HepG2 (cell line): Measurements from ENCODE around the gene COL18A1. TPM values are rescaled to one million over a fixed set of nuclear protein-coding genes. Genes with fewer than 3 reads are reported as not detected.

Experiments
- ATAC-seq: fragments of 200-7000 bp; cut with Tn5 transposase; 3 replicates; pipeline ENCODE4 v1.9.1; 2020; ENCODE audit warnings: mild to moderate bottlenecking, moderate library complexity
- BruUV-seq: library from RNA; stranded (reverse); fragments of 400-500 nt; replicated peaks from 2 replicates; lab custom pipeline; 2021; lab: Mats Ljungman, UMichigan
- CTCF ChIA-PET: fragments of 300-600 bp; formaldehyde crosslinking; extraction: SDS; loops from one replicate; lab custom pipeline; 2021; ENCODE audit warnings: low total read pairs, inconsistent platforms, low intra/inter-chr PET ratio; lab: Yijun Ruan, JAX
- POLR2A ChIA-PET: fragments of 350-600 bp; sonication (Branson Sonifier 250); formaldehyde crosslinking; loops from one replicate; lab custom pipeline; 2020; ENCODE audit warnings: antibody characterized with exemption, inconsistent platforms; lab: Yijun Ruan, JAX
- DNase-seq: peaks from one replicate; pipeline ENCODE4 v3.0.0-alpha.2; 2015; ENCODE audit warnings: low spot score
- FAIRE-seq: peaks from 3 replicates; lab custom pipeline; 2011; peaks lifted over from hg19 to GRCh38; lab: Jason Lieb, UNC
- H2AFZ ChIP-seq: one replicate; pipeline ENCODE4 v1.6.1; 2011; ENCODE audit warnings: low read length, inconsistent platforms
- H3K27ac ChIP-seq: fragments of 300-600 bp; 3 replicates; pipeline ENCODE4 v1.8.0; 2011; ENCODE audit warnings: mixed run types, mild to moderate bottlenecking, mixed read lengths, low read length, inconsistent platforms; ENCODE audit not compliant: insufficient read depth; ENCODE audit errors: extremely low read length
- H3K27me3 ChIP-seq, 2 experiments: fragments of 200-600 bp in 1 of 2; 2 replicates in 1 of 2; 3 replicates in 1 of 2; pipeline versions ENCODE4 v1.6.0 to v1.8.0; 2011; ENCODE audit warnings: low read length in 2 of 2, mild to moderate bottlenecking in 2 of 2, moderate library complexity in 2 of 2, inconsistent platforms in 1 of 2; ENCODE audit not compliant: insufficient read depth in 2 of 2, control insufficient read depth in 1 of 2
- H3K36me3 ChIP-seq, 2 experiments: fragments of 200-600 bp in 1 of 2; replicated peaks in 1 of 2; 2 replicates in 1 of 2; 3 replicates in 1 of 2; pipeline versions ENCODE4 v1.5.1 to v1.8.0; 2011; ENCODE audit warnings: low read length in 2 of 2, inconsistent platforms in 1 of 2; ENCODE audit not compliant: insufficient read depth in 2 of 2, control insufficient read depth in 1 of 2
- H3K4me1 ChIP-seq: 2 replicates; pipeline ENCODE4 v1.5.1; 2012; ENCODE audit warnings: low read length, inconsistent platforms; ENCODE audit not compliant: insufficient read depth
- H3K4me2 ChIP-seq: 2 replicates; pipeline ENCODE4 v1.6.0; 2011; ENCODE audit warnings: low read depth, low read length, inconsistent platforms
- H3K4me3 ChIP-seq, 3 experiments: fragments of 200-600 bp in 1 of 3; sonication (generic), shearing (Covaris generic) in 1 of 3; replicated peaks in 1 of 3; 2 replicates each; pipeline ENCODE4 v1.5.1; 2011 to 2016; ENCODE audit warnings: low read length in 3 of 3, inconsistent platforms in 2 of 3, low read depth in 2 of 3, mild to moderate bottlenecking in 2 of 3, control low read depth in 1 of 3, mixed read lengths in 1 of 3; ENCODE audit not compliant: insufficient read depth in 1 of 3
- H3K79me2 ChIP-seq: one replicate; pipeline ENCODE4 v1.6.1; 2011; ENCODE audit warnings: low read length, inconsistent platforms; ENCODE audit not compliant: insufficient read depth
- H3K9ac ChIP-seq: 2 replicates; pipeline ENCODE4 v1.6.0; 2011; ENCODE audit warnings: mild to moderate bottlenecking, low read depth, low read length, inconsistent platforms; ENCODE audit not compliant: insufficient read depth
- H3K9me3 ChIP-seq: 2 replicates; pipeline ENCODE4 v1.5.1; 2012; ENCODE audit warnings: mild to moderate bottlenecking, low read length
- H4K20me1 ChIP-seq: 2 replicates; pipeline ENCODE4 v1.6.0; 2011; ENCODE audit warnings: inconsistent platforms, mild to moderate bottlenecking, low read length, moderate library complexity; ENCODE audit not compliant: insufficient read depth
- CENPT ChIP-seq: sonication (generic); formaldehyde crosslinking; IDR thresholded peaks from 2 replicates; pipeline ENCODE4 v1.8.0; 2022; ENCODE audit warnings: low read depth, mild to moderate bottlenecking, moderate library complexity, missing genetic modification reagents
- GTF2F1 ChIP-seq: fragments of 150-350 bp; IDR thresholded peaks from 2 replicates; pipeline ENCODE4 v1.6.1; 2014; ENCODE audit warnings: low read length
- HDAC2 ChIP-seq: sonication (generic); formaldehyde crosslinking; IDR thresholded peaks from 2 replicates; pipeline ENCODE4 v1.4.0; 2020; ENCODE audit warnings: missing genetic modification reagents
- HNRNPK ChIP-seq: fragments of 200-400 bp; formaldehyde crosslinking; IDR thresholded peaks from 2 replicates; pipeline ENCODE4 v1.6.1; 2018; ENCODE audit warnings: low read length, low read depth, moderate library complexity, mild to moderate bottlenecking; ENCODE audit not compliant: poor library complexity, severe bottlenecking
- HNRNPLL ChIP-seq: fragments of 200-400 bp; formaldehyde crosslinking; IDR thresholded peaks from 2 replicates; pipeline ENCODE4 v1.6.1; 2017; ENCODE audit warnings: mild to moderate bottlenecking, low read depth, low read length; ENCODE audit not compliant: poor library complexity, severe bottlenecking
- KAT2B ChIP-seq: fragments of 150-350 bp; IDR thresholded peaks from 2 replicates; pipeline ENCODE4 v1.6.1; 2014; ENCODE audit warnings: low read depth, low read length, borderline replicate concordance
- KDM3A ChIP-seq: IDR thresholded peaks from 2 replicates; pipeline ENCODE4 v1.6.1; 2018; ENCODE audit warnings: low read depth, missing compliant biosample characterization
- MAF1 ChIP-seq: sonication (generic); formaldehyde crosslinking; IDR thresholded peaks from 2 replicates; pipeline ENCODE4 v1.5.0; 2020; ENCODE audit warnings: missing genetic modification reagents, borderline replicate concordance
- MAFK ChIP-seq, 2 experiments: IDR thresholded peaks in 1 of 2; conservative IDR thresholded peaks in 1 of 2; 2 replicates each; pipeline ENCODE4 v1.6.1; 2011; ENCODE audit warnings: improper control_type of control experiment in 2 of 2, low read length in 2 of 2
- MIER3 ChIP-seq: IDR thresholded peaks from 2 replicates; pipeline ENCODE4 v1.6.1; 2016; ENCODE audit warnings: missing compliant biosample characterization, borderline replicate concordance
- NONO ChIP-seq, 2 experiments: fragments of 450-650 bp in 1 of 2; sonication (generic) in 1 of 2; formaldehyde crosslinking in 1 of 2; IDR thresholded peaks in 1 of 2; conservative IDR thresholded peaks in 1 of 2; 2 replicates each; pipeline versions ENCODE4 v1.6.1 to v1.8.0; 2017 to 2022; ENCODE audit warnings: mild to moderate bottlenecking in 1 of 2, missing genetic modification reagents in 1 of 2, moderate library complexity in 1 of 2
- U2AF1 ChIP-seq: fragments of 200-400 bp; formaldehyde crosslinking; optimal IDR thresholded peaks from 2 replicates; pipeline ENCODE3; 2017; ENCODE audit warnings: mild to moderate bottlenecking, low read depth, low read length
- ZMYM4 ChIP-seq: sonication (generic); formaldehyde crosslinking; IDR thresholded peaks from 2 replicates; pipeline ENCODE4 v1.8.1; 2023; ENCODE audit warnings: mild to moderate bottlenecking, missing genetic modification reagents
- ZNF136 ChIP-seq: sonication (generic); formaldehyde crosslinking; IDR thresholded peaks from 2 replicates; pipeline ENCODE4 v1.8.1; 2022; ENCODE audit warnings: low read depth, mild to moderate bottlenecking, moderate library complexity, missing genetic modification reagents
- ZNF260 ChIP-seq: sonication (generic); formaldehyde crosslinking; IDR thresholded peaks from 2 replicates; pipeline ENCODE4 v1.4.0; 2020; ENCODE audit warnings: missing genetic modification reagents, low read depth, mild to moderate bottlenecking, borderline replicate concordance
- ZNF350 ChIP-seq: sonication (generic); formaldehyde crosslinking; IDR thresholded peaks from 2 replicates; pipeline ENCODE4 v1.4.0; 2020; ENCODE audit warnings: mild to moderate bottlenecking, low read depth, missing genetic modification reagents, borderline replicate concordance
- ZNF569 ChIP-seq: sonication (generic); formaldehyde crosslinking; IDR thresholded peaks from 2 replicates; pipeline ENCODE4 v1.5.0; 2020; ENCODE audit warnings: mild to moderate bottlenecking, missing genetic modification reagents, moderate library complexity, borderline replicate concordance
- ZNF605 ChIP-seq: sonication (generic); formaldehyde crosslinking; IDR thresholded peaks from 2 replicates; pipeline ENCODE4 v1.8.0; 2022; ENCODE audit warnings: mild to moderate bottlenecking, missing genetic modification reagents
- ZNF792 ChIP-seq: IDR thresholded peaks from 2 replicates; pipeline ENCODE4 v1.6.1; 2016
- ZNF850 ChIP-seq: sonication (generic); formaldehyde crosslinking; conservative IDR thresholded peaks from 2 replicates; pipeline ENCODE4 v1.9.0; 2021; ENCODE audit warnings: mild to moderate bottlenecking, missing genetic modification reagents
- WGBS: methylation state at CpG from one replicate; pipeline ENCODE4 v1.1.6; 2017; ENCODE audit warnings: low lambda C conversion rate; 5-methylcytosine and 5-hydroxymethylcytosine counted together
- in situ Hi-C: cut with HindIII; loops from 2 replicates; pipeline ENCODE4 v1.10.0; 2017; ENCODE audit warnings: low pct_unique_long_range_greater_than_20kb; ENCODE audit not compliant: extremely low pct_ligation_motif_present
- intact Hi-C: fragments of 100-400 bp; cut with micrococcal nuclease; formaldehyde crosslinking; loops from one replicate; pipeline ENCODE4 v1.10.0; 2022; ENCODE audit not compliant: unreplicated experiment
- polyA plus RNA-seq, 8 experiments: library from polyadenylated mRNA; depleted of rRNA in 3 of 8; stranded (reverse) in 7 of 8; unstranded in 1 of 8; fragments of >200 nt; fragmentation: Illumina TruSeq in 4 of 8; extraction: Trizol in 4 of 8; gene quantifications; 2 replicates each; pipeline versions ENCODE4 v1.2.1 to v1.2.3, GENCODE V29; 2011 to 2016; ENCODE audit warnings: low read depth in 4 of 8, missing spikeins in 1 of 8, mixed read lengths in 1 of 8; ENCODE audit not compliant: insufficient read depth in 1 of 8
- total RNA-seq, 5 experiments: library from RNA; depleted of rRNA; stranded (reverse); fragments of >200 nt; fragmentation: Illumina TruSeq; extraction: Trizol; gene quantifications; 2 replicates each; pipeline ENCODE4 v1.2.3, GENCODE V29; 2016; ENCODE audit warnings: low read depth in 1 of 5
- TF ChIP-seq, protein P1 (sequence below): sonication (generic); formaldehyde crosslinking; IDR thresholded peaks from 2 replicates; pipeline ENCODE4 v1.4.0; 2020; ENCODE audit warnings: mild to moderate bottlenecking, missing genetic modification reagents

The COL18A1 gene
- total and polyA plus RNA-seq, 2 of the 13 experiments (the other 11 are each of a cell fraction or from before 2014, with no cell fraction given): 79.0 to 102 TPM

DNA sequence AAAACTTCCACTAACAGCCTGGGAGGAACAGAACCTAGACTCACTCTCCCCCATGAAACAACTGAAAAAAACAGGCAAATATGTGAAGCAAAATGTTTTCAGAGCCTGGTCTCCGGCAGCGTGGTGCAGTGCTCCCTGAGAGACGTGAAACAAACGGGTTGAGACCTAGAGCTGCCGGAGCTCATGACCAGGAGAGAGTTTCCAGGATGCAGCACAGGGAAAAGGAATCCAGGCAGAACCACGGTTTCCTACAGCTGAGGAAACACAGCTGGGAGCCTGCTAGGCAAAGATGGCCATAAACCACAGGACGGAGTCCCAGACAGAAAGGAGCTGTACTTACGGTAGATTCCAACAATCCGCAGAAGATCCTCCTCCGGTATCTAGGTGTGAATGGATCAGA is 157.4 kb downstream of the COL18A1 start:
- ChIA-PET POLR2A (no interaction called here), CTCF (no interaction called here)
- no TSS peak for BruUV-seq
- no peaks in the 10 kb centered on the region for H3K36me3 ChIP-seq
- no peak overlapping the region for H3K4me2 ChIP-seq
- TF ChIP-seq HNRNPK: no peak
- no peak for TF ChIP-seq ZNF605 (CRISPR knock-in tag)
- no peak for TF ChIP-seq U2AF1
- TF ChIP-seq KAT2B: no peak
- TF ChIP-seq KDM3A (CRISPR knock-in tag): no peak
- no peak for TF ChIP-seq HNRNPLL
- no peak for TF ChIP-seq HDAC2 (CRISPR knock-in tag)
- intact Hi-C loops: no loop called here
- no peak overlapping the region for H3K4me3 ChIP-seq
- 18% methylated on average over 10 of the region's 10 CpGs for WGBS
- FAIRE-seq (no peak), ATAC-seq (no peak), DNase-seq (no peak)
- no peak overlapping the region for H3K27ac ChIP-seq
- in situ Hi-C loops: no loop called here
- H3K4me1 ChIP-seq: peaks cover 7% of the 10 kb centered on the region
- peaks cover 12 to 53% of the 10 kb centered on the region in 2 experiments; a peak in 4 of 5 replicates for H3K27me3 ChIP-seq
- H3K79me2 ChIP-seq: no peaks in the 10 kb centered on the region
- H4K20me1 ChIP-seq: no peaks in the 10 kb centered on the region
- H3K9me3 ChIP-seq: no peaks in the 10 kb centered on the region
- no peak overlapping the region for H2AFZ ChIP-seq
- H3K9ac ChIP-seq: no peak overlapping the region

DNA sequence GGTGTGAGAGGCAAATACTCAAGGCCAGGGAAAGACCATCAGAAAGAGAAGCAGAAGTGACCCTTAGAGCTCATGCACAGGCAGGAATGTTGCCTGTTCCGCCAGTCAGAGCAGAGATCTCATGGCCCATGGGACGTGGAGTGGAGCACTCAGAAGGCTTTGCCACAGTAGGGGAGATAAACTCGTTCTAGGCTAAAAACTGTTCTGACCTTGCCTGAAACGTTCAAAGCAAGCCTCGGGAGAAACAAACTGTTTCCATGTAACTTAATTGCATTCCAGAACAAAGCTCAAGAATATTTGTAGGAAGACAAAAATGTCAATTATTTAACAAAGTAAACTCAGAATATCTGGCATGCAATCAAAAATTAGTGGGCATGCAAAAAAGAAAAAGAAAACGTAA is 158.0 kb downstream of the COL18A1 start:
- in situ Hi-C loops: no loop called here
- FAIRE-seq (no peak), DNase-seq (no peak), ATAC-seq (no peak)
- Histone ChIP-seq H3K79me2 (no peaks in the 10 kb centered on the region), H3K27me3 (peaks cover 8 to 53% of the 10 kb centered on the region in 2 experiments; a peak in 4 of 5 replicates), H4K20me1 (no peaks in the 10 kb centered on the region), H3K9me3 (no peaks in the 10 kb centered on the region), H3K4me3 (no peak overlapping the region), H3K4me2 (no peak overlapping the region), H2AFZ (no peak overlapping the region), H3K27ac (no peak overlapping the region), H3K9ac (no peak overlapping the region), H3K36me3 (no peaks in the 10 kb centered on the region), H3K4me1 (peaks cover 7% of the 10 kb centered on the region)
- ChIA-PET POLR2A (no interaction called here), CTCF (no interaction called here)
- no TSS peak for BruUV-seq
- WGBS: 5% methylated on average over 6 of the region's 6 CpGs
- intact Hi-C loops: no loop called here
- TF ChIP-seq ZNF350 (CRISPR knock-in tag) (no peak), MAFK (conservative IDR thresholded peaks at IDR 0.05 in 1 of 2, IDR thresholded peaks at IDR 0.05 in 1 of 2; ENCODE audit: low read length in 2 of 2) (no peak), ZMYM4 (CRISPR knock-in tag) (no peak), CENPT (no peak), MIER3 (CRISPR knock-in tag) (no peak), ZNF792 (CRISPR knock-in tag) (no peak), ZNF136 (no peak), ZNF569 (CRISPR knock-in tag) (no peak), ZNF260 (CRISPR knock-in tag) (no peak), MAF1 (CRISPR knock-in tag) (no peak), NONO (IDR thresholded peaks at IDR 0.05) (no peak), NONO (CRISPR knock-in tag; conservative IDR thresholded peaks at IDR 0.05) (no peak), GTF2F1 (no peak), ZNF850 (CRISPR knock-in tag) (no peak)
- TF ChIP-seq, protein P1, sequence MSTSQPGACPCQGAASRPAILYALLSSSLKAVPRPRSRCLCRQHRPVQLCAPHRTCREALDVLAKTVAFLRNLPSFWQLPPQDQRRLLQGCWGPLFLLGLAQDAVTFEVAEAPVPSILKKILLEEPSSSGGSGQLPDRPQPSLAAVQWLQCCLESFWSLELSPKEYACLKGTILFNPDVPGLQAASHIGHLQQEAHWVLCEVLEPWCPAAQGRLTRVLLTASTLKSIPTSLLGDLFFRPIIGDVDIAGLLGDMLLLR (CRISPR knock-in tag): no peak
